GM19099 (cell line): ENCODE data around the gene ZNF180.
A peak's percentile ranks its signal among the peaks of the same experiment; 100 is the strongest.

Experiments used
- POLR2A ChIP-seq: IDR thresholded peaks from 3 replicates; pipeline ENCODE4 v1.6.1; 2011; ENCODE audit warnings: low read depth; ENCODE audit not compliant: insufficient read length; ENCODE audit errors: extremely low read depth

ZNF180 gene

DNA sequence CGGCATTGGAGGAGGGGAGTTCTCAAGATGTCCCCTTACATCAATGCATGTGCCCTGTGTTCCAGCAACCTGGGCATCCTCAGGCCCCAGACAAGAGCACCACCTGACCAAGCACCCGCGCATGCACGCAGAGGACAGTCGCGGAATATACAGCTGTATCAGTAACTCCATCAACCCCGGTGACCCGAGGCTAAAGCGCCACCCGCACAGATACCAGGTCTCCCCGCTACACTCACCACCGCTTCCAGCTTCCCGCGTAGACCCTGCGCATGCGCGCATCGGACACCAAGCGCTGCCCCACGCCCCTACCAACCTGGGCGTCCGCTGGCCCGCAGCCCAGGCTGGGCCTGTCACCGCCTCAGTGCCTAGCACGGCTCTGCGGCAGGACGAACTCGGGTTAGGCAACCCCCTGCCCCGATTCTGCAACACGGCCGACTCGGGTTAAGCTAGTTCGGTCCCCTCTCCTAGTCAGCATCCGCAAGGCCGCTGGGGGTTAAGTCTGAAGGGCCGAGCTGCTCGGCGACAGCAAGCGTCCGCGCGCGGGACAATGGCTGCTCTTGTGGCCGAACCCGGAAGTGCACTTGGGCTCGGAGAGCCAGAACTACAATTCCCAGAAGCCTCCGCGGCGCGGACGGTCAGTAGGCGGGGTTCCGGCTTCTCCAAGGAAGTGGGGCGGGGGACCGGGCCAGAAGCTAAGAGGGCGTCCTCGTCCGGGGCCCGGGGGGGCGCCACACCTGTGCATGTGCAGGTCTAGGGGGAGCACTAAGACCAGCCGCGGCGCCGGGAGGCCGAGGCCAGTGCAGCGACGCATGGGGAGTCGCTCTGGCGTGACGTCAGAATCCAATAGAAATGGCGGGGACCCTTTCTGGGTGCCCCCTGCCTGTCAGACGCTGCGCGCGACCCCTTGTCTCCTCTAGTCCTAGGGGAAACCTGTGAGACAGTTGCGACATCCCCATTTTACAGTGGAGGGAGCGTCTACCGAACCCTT, at the start of gene ZNF180:
Gene ZNF180, minus strand, starts transcription at position 561 of the 988 bp plus-strand sequence. CDS start 3,188 bp downstream, outside the sequence.
- TF ChIP-seq POLR2A = peak; percentile 81

DNA sequence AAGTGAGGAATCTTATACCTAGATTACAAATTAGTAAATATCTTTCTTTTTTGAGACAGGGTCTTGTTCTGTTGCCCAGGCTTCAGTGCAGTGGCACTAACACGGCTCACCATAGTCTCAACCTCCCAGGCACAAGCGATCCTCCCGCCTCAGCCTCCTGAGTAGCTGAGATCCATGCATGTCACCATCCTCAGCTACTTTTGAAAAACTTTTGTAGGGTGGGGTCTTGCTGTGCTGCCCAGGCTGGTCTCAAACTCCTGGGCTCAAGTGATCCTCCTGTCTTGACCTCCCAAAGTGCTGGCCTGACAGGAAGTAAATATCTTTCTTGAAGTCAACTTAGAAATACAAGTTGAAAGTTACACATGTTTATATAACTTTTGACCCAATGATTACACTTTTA, 49.2 kb upstream of the ZNF180 start:
- TF ChIP-seq POLR2A = no peak

GRCh38 chr19:44548736-44549135, 48.4 kb upstream of the ZNF180 start:
- no peak for TF ChIP-seq POLR2A

DNA sequence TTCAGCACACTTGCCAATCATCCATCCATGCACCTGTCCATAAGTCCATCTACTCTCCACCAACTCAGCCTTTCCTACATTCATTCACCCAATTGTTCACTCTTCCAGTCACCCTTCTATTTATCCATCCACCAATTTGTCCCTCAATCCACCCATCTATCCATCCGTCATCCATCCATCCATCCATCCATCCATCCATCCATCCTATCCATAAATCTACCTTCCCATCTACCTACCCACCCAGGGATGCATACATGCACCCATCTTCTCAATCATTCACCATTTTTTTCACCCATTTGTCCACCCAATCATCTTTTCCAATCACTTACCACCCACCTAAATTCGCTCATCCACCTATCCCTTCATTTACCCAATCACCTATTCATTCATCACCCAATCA, 43.7 kb upstream of the ZNF180 start:
- TF ChIP-seq POLR2A = no peak

DNA sequence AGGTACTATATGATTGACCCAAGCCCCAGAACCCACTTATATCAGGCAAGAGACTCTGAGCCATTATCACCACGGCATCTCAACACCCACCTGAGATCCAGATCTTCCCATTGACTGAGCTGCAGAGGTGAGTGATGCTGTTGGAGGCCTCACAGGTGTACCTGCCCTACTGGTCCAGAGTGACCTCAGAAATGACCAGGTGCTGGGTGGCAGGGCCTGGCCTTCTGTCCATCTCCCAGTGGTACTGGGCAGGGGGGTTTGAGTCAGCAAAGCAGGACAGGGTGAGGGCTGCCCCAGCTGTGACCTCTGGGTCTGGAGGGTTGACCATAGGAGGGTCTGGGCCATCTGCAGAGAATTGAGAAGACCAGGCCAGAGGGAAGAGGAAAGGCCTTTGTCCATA, 42.3 kb upstream of the ZNF180 start:
- TF ChIP-seq POLR2A = no peak

GRCh38 chr19:44540736-44541135, 40.4 kb upstream of the ZNF180 start:
- TF ChIP-seq POLR2A = no peak

DNA sequence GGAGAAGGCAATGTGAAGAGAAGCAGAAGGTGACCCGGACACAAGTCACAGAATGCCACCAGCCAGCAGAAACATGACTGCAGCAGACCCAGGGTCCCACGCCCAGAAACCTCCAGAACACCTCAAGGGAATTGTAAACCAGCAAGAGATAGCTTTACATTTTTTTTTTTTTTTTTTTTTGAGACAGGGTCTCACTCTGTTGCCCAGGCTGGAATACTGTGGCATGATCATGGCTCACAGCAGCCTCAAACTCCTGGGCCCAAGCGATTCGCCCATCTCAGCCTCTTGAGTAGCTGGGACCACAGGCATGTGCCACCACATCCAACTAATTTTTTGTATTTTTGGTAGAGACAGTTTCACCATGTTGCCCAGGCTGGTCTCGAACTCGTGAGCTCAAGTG, 39.7 kb upstream of the ZNF180 start:
- TF ChIP-seq POLR2A = no peak

DNA sequence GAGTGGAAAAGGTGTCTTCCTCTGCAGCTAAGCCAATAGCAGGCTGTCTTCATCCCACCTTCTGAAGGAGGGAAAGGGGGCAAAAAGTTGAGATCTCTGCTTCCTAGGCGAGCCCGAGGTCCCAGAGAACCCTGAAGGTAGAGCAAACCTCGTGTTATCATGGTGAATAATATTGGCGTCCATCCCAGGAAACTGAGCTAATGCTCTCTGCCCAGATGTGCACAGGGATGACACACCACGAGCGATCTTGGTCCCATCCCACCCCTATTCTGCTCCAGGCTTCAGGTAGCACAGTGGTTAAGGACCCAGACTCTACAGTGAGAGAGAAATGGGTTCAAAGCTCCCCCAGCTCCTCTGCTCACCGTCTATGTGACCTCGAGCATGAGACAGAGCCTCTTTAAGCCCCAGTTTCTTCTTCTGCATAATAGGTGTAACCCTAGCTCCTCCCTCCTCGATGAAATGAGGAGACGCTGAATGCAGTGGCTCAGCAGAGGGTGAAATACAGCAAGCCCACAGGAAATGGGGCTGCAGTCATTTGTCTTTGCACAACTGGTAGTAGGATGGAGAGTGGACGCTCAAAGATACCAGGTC, 39.0 kb upstream of the ZNF180 start:
- no peak for TF ChIP-seq POLR2A

GRCh38 chr19:44532819-44533218, 32.5 kb upstream of the ZNF180 start:
- no peak for TF ChIP-seq POLR2A

DNA sequence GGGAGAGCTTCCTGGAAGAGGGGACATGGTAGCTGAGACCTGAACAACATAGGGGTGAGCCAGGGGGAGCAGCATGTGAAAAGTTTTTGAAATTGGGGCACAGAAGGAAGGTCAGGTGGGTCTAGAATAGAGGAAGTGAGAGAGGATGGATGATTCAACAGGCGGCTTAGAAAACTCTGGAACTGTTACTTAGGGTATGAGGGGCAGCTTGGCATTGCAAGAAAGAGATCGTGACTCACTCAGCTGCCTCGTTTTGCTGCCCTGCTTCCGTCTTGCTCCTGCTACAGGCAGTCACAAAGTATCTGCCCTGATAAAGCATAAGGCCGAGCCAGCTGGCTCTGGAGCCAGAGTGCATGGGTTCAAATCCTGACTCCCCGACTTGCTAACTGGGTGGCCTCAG, 30.5 kb upstream of the ZNF180 start:
- no peak for TF ChIP-seq POLR2A

DNA sequence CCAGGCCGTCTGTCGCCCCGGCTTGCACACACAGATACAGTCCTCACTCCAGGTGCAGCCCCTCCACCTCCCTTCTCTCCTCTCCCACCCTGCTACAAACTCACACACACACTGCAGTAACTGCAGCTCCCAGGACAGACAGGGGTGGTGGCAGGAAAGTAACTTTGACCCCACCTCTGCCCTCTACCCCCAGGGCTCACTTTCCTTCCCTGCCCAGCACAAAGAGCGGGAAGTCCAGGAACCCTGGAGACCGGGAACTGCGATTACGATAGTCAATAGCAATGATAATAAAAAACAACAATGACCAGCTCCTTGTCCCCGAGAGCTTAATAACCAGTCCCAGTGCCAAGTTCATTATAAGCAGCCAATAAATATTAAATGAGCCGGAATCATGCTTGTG, 29.2 kb upstream of the ZNF180 start, which contains the start of gene CEACAM20:
Gene CEACAM20, minus strand, starts transcription at position 140 of the 400 bp plus-strand sequence. CDS start 166 bp downstream, outside the sequence.
- no peak for TF ChIP-seq POLR2A

- no peak for TF ChIP-seq POLR2A
Measured at GRCh38 chr19:44527554-44527953, 27.2 kb upstream of the ZNF180 start.

- TF ChIP-seq POLR2A = no peak
Measured at GRCh38 chr19:44525721-44526430, 25.6 kb upstream of the ZNF180 start.

DNA sequence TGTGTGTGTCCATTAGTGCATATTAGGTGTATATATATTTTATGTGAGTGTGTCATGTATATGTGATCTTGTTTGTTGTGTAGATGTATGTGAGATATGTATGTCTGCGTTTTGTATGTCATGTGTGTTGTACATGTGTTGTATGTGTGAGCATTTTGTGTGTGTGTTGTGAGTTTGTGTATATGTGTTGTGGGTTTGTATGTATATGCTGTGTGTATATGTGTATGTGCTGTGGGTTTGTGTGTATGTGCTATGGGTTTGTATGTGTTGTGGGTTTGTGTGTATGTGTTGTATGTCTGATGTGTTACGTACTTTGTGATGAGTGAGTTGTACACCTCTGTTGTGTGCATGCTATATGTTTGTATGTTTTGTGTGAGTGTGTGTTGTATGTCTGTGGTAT, 21.0 kb upstream of the ZNF180 start:
- TF ChIP-seq POLR2A = no peak

- no peak for TF ChIP-seq POLR2A
Measured at GRCh38 chr19:44517146-44517545, 16.8 kb upstream of the ZNF180 start.
